AG04450 (cell line): ENCODE data around the gene GPR65. TPM values are rescaled to one million over a fixed set of nuclear protein-coding genes. Genes with fewer than 3 reads are reported as not detected.

Experiments
- CTCF ChIA-PET: fragments of 300-600, 350-600 bp; formaldehyde crosslinking; extraction: SDS; loops from one replicate; lab custom pipeline; 2022; ENCODE audit warnings: antibody characterized with exemption, inconsistent platforms; lab: Charles Lee
- POLR2A ChIA-PET: fragments of 350-600 bp; formaldehyde crosslinking; extraction: SDS; loops from one replicate; lab custom pipeline; 2021; ENCODE audit warnings: antibody characterized with exemption, inconsistent platforms; lab: Yijun Ruan, JAX
- DNase-seq: peaks from one replicate; pipeline ENCODE4 v3.0.0-alpha.2; 2011; ENCODE audit warnings: low read depth, low spot score
- H3K27ac ChIP-seq: one replicate; pipeline ENCODE4 v1.5.1; 2012; ENCODE audit warnings: low read depth, low read length, control low read depth
- H3K27me3 ChIP-seq: one replicate; pipeline ENCODE4 v1.6.0; 2012; ENCODE audit warnings: low read length; ENCODE audit not compliant: control insufficient read depth, insufficient read depth
- H3K4me3 ChIP-seq: 2 replicates; pipeline ENCODE4 v1.5.1; 2011; ENCODE audit warnings: mild to moderate bottlenecking, low read depth, low read length, control low read depth
- H3K9me3 ChIP-seq: 2 replicates; pipeline ENCODE4 v1.5.1; 2012; ENCODE audit warnings: low read length; ENCODE audit not compliant: control insufficient read depth, insufficient read depth
- polyA plus RNA-seq: library from polyadenylated mRNA; depleted of rRNA; stranded (reverse); fragments of >200 nt; gene quantifications from 2 replicates; pipeline ENCODE4 v1.2.3, GENCODE V29; 2011
- TF ChIP-seq, protein P1 (sequence below): IDR thresholded peaks from 2 replicates; pipeline ENCODE4 v1.5.1; 2011; ENCODE audit warnings: low read depth, low read length, control low read depth, inconsistent platforms

GPR65 gene
- polyA plus RNA-seq, 1 experiment = 0.04 TPM

DNA sequence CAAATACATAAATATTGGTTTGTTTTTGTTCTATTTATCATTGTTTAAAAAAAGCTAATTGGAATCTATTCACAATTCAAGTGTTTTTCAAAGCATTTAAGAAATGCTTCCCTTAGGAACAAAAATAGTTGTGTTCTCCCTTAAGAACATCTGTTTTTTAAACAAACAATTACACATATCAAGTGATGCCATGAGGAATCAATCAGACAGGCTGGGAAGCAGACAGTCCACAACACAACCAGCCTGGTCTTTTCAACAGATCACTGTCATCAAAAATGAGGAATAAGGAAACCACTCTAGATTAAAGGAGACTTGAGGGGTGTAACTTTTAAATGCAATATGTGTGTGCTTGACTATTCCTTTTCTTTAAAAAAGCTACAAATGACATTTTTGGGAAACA is 37.4 kb upstream of the GPR65 start:
- TF ChIP-seq, protein P1, sequence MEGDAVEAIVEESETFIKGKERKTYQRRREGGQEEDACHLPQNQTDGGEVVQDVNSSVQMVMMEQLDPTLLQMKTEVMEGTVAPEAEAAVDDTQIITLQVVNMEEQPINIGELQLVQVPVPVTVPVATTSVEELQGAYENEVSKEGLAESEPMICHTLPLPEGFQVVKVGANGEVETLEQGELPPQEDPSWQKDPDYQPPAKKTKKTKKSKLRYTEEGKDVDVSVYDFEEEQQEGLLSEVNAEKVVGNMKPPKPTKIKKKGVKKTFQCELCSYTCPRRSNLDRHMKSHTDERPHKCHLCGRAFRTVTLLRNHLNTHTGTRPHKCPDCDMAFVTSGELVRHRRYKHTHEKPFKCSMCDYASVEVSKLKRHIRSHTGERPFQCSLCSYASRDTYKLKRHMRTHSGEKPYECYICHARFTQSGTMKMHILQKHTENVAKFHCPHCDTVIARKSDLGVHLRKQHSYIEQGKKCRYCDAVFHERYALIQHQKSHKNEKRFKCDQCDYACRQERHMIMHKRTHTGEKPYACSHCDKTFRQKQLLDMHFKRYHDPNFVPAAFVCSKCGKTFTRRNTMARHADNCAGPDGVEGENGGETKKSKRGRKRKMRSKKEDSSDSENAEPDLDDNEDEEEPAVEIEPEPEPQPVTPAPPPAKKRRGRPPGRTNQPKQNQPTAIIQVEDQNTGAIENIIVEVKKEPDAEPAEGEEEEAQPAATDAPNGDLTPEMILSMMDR = no peak
- ChIA-PET POLR2A (no interaction called here), CTCF (interaction anchor here (2.5 kb wide), 1 partner anchor 22 kb away, joined by 18 read pairs; no protein-coding TSS in a partner anchor)
- Histone ChIP-seq H3K9me3 (no peaks in the 10 kb centered on the region), H3K27ac (no peak overlapping the region), H3K4me3 (no peak overlapping the region), H3K27me3 (no peaks in the 10 kb centered on the region)
- DNase-seq = no peak

DNA sequence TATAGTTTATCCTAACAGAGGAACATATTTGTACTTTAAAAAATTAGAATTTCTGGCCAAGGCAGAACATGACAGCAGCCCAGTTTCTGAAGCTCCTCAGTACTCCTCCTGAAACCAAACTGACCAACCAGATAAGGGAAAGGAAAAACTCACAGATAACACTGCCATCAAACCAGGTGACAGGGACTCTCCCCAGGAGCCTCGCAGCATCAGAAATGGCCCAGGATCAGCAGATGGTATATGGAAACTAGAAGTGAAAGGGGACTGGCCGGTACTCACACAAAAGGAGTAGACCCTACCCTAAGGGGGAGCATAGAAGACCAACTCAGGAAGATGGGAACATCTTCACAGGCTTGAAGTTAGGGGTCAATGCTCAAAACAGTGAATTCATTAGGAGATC is 33.9 kb upstream of the GPR65 start:
- TF ChIP-seq, protein P1 = no peak
- no peaks in the 10 kb centered on the region for H3K9me3 ChIP-seq
- H3K27me3 ChIP-seq = no peaks in the 10 kb centered on the region
- ChIA-PET POLR2A (no interaction called here), CTCF (interaction anchor here (1.6 kb wide), 1 partner anchor 27 kb away, joined by 5 read pairs; no protein-coding TSS in a partner anchor)
- DNase-seq = no peak
- no peak overlapping the region for H3K27ac ChIP-seq
- H3K4me3 ChIP-seq = no peak overlapping the region

DNA sequence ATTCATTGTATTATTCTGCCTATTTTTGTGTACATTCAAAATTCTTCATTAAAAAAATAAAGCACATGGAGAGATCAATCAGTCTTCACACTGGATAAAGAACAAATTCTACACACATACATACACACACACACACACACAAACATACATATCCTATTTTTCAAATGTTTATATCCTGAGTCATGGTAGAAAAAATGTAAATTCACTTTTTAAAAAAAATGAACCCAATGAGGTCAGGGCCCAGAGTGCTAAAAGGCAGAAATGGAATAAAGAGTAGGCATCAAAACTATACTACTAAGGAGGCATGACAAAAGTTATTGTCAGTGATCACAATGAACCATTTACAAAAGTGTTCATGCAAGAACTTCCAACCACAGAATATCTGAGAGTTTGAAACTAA is 29.3 kb upstream of the GPR65 start:
- H3K27ac ChIP-seq = no peak overlapping the region

DNA sequence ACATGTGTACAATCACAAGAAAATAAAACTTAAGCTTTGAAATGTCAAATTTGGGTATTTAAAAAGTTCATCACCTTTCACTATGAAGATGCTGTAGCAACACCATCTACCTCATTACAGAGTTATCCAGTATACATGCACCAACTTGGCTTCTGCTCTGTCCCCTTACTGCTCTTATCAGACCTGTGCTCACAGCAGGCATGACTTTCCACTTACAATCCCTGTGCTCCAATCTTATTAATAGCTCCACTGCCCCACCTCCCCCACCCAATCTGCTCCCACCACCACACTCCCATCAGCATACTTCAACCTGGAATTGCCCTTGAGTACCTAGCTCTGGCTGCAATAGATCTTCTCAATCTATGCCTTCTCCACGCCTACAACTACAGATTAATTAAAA is 25.2 kb upstream of the GPR65 start:
- ChIA-PET POLR2A (no interaction called here), CTCF (no interaction called here)
- DNase-seq = no peak
- H3K9me3 ChIP-seq = no peaks in the 10 kb centered on the region
- no peak overlapping the region for H3K4me3 ChIP-seq
- H3K27me3 ChIP-seq = no peaks in the 10 kb centered on the region
- H3K27ac ChIP-seq = no peak overlapping the region
- TF ChIP-seq, protein P1 = no peak

More for the DNA sequence above, 29.3 kb upstream of the GPR65 start:
- H3K27me3 ChIP-seq = no peaks in the 10 kb centered on the region
- no peak for DNase-seq
- H3K9me3 ChIP-seq = no peaks in the 10 kb centered on the region
- H3K4me3 ChIP-seq = no peak overlapping the region
- ChIA-PET POLR2A (no interaction called here), CTCF (interaction anchor here (0.9 kb wide), 1 partner anchor 12 kb away, joined by 3 read pairs; no protein-coding TSS in a partner anchor)
- TF ChIP-seq, protein P1 = no peak

DNA sequence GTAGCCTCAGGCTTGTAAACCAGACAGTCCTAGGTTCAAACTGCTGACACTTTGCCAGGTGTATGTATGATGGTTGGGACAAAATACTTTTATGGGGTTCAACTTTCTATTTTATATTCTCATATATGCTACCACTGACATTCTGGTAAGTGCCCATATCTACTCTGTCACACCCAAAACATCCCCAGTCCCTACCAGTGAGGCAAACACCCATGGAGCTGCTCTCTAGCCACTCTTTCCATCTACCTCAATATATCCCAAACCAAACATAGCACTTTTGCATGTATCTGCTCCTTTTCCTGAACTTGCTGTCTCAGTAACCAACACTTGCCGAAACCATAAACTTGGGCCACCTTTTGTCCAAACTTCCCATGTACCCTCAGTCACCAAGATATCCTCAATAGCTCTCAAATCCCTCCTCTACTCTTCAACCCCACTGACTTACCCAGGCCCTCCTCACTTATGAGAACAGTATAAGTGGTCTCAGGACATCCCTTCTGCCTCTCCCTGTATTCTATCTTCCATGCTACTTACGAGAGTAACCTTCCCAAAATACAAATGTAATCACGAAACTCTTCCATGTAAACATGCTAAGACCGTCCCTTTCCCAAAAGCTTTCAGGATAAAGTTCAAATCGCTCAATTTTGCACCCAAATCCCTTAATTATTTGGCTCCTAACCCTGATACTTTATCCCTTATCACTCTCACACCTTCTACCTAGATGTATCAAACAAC is 15.5 kb upstream of the GPR65 start:
- Histone ChIP-seq H3K27me3 (no peaks in the 10 kb centered on the region), H3K27ac (no peak overlapping the region), H3K4me3 (no peak overlapping the region), H3K9me3 (no peaks in the 10 kb centered on the region)
- DNase-seq = no peak
- POLR2A ChIA-PET = no interaction called here
- CTCF ChIA-PET = no interaction called here
- TF ChIP-seq, protein P1 = no peak
